GM21825 (cell line): ENCODE results near the gene ETFDH.
"Not testable (repeated sequence)": the region's sequence is repeated elsewhere in the genome, so short reads cannot be mapped to it uniquely, and the experiment has no call there.

Experiments
- ATAC-seq: cut with Tn5 transposase; IDR thresholded peaks from one replicate; pipeline ENCODE4 v1.9.1; 2021; ENCODE audit warnings: mild to moderate bottlenecking, moderate library complexity; ENCODE audit not compliant: unreplicated experiment

ETFDH gene

GRCh38 chr4:158750379-158750778 lies 78.3 kb downstream of the ETFDH start:
- no peak for ATAC-seq

- ATAC-seq: no peak
Observed at GRCh38 chr4:158754385-158755180, 82.5 kb downstream of the ETFDH start.

- not testable (repeated sequence) for ATAC-seq
Observed at GRCh38 chr4:158755819-158756218, 83.7 kb downstream of the ETFDH start.

GRCh38 chr4:158756588-158756987 lies 84.5 kb downstream of the ETFDH start:
- ATAC-seq: no peak

- no peak for ATAC-seq
Observed at GRCh38 chr4:158758142-158758541, 86.0 kb downstream of the ETFDH start.

- no peak for ATAC-seq
Observed at GRCh38 chr4:158758703-158759102, 86.6 kb downstream of the ETFDH start.
